H1 (cell line): ENCODE data around the gene ARCN1. TPM values are rescaled to one million over a fixed set of nuclear protein-coding genes. Genes with fewer than 3 reads are reported as not detected.

ENCODE experiments used
- CTCF ChIA-PET: fragments of 300-600 bp; sonication (Branson Sonifier 250); formaldehyde crosslinking; loops from one replicate; lab custom pipeline; 2021; ENCODE audit not compliant: partially characterized antibody; lab: Charles Lee
- POLR2A ChIA-PET: fragments of 300-600 bp; sonication (Branson Sonifier 250); formaldehyde crosslinking; loops from one replicate; lab custom pipeline; 2021; ENCODE audit warnings: inconsistent platforms; ENCODE audit not compliant: partially characterized antibody; lab: Charles Lee
- DNase-seq, 2 experiments: peaks; one replicate each; pipeline versions ENCODE4 v3.0.0 to v3.0.0-alpha.2; 2010 to 2022; ENCODE audit warnings: low spot score in 2 of 2, low read depth in 1 of 2, mixed read lengths in 1 of 2
- FAIRE-seq: peaks from 2 replicates; lab custom pipeline; 2011; peaks lifted over from hg19 to GRCh38; lab: Jason Lieb, UNC
- H2AFZ ChIP-seq: 2 replicates; pipeline ENCODE4 v1.8.1; 2012; ENCODE audit warnings: low read length, inconsistent platforms
- H2AK5ac ChIP-seq: 2 replicates; pipeline ENCODE4 v1.6.1; 2013; ENCODE audit warnings: low read depth, low read length
- H2BK120ac ChIP-seq: replicated peaks from 2 replicates; pipeline ENCODE3; 2013; ENCODE audit warnings: low read depth, low read length, inconsistent platforms
- H2BK12ac ChIP-seq: 2 replicates; pipeline ENCODE4 v1.6.1; 2013; ENCODE audit warnings: low read depth, low read length
- H2BK15ac ChIP-seq: 2 replicates; pipeline ENCODE4 v1.6.1; 2013; ENCODE audit warnings: low read length
- H2BK20ac ChIP-seq: 2 replicates; pipeline ENCODE4 v1.6.1; 2013; ENCODE audit warnings: low read length
- H2BK5ac ChIP-seq: 2 replicates; pipeline ENCODE4 v1.6.1; 2013; ENCODE audit warnings: low read depth, low read length
- H3K14ac ChIP-seq: 2 replicates; pipeline ENCODE4 v1.6.1; 2013; ENCODE audit warnings: inconsistent platforms; ENCODE audit not compliant: insufficient read length
- H3K18ac ChIP-seq: 2 replicates; pipeline ENCODE4 v1.6.1; 2013; ENCODE audit warnings: low read length; ENCODE audit errors: extremely low read depth
- H3K23ac ChIP-seq: 2 replicates; pipeline ENCODE4 v1.6.1; 2013; ENCODE audit warnings: inconsistent platforms; ENCODE audit not compliant: insufficient read length
- H3K23me2 ChIP-seq: 2 replicates; pipeline ENCODE4 v1.6.1; 2013; ENCODE audit warnings: low read depth, low read length
- H3K27ac ChIP-seq: 2 replicates; pipeline ENCODE4 v1.6.1; 2011; ENCODE audit warnings: low read depth, low read length, inconsistent platforms
- H3K27me3 ChIP-seq, 4 experiments: replicated peaks in 1 of 4; 1 replicate in 1 of 4; 2 replicates in 3 of 4; pipeline versions ENCODE4 v1.6.1 to v1.8.1; 2011 to 2013; ENCODE audit warnings: low read length in 3 of 4, mild to moderate bottlenecking in 3 of 4, inconsistent platforms in 2 of 4, mixed read lengths in 2 of 4, moderate library complexity in 1 of 4; ENCODE audit not compliant: control insufficient read depth in 3 of 4, insufficient read depth in 3 of 4; ENCODE audit errors: extremely low read depth in 1 of 4
- H3K36me3 ChIP-seq, 4 experiments: 2 replicates each; pipeline versions ENCODE4 v1.6.1 to v1.8.1; 2011 to 2013; ENCODE audit warnings: mild to moderate bottlenecking in 4 of 4, low read length in 3 of 4, moderate library complexity in 2 of 4, control low read depth in 1 of 4, inconsistent platforms in 1 of 4; ENCODE audit not compliant: insufficient read depth in 4 of 4, control insufficient read depth in 2 of 4
- H3K4ac ChIP-seq: replicated peaks from 2 replicates; pipeline ENCODE3; 2013; ENCODE audit warnings: low read length, low read depth, mixed read lengths, inconsistent platforms; ENCODE audit not compliant: insufficient read length
- H3K4me1 ChIP-seq, 4 experiments: replicated peaks in 1 of 4; 1 replicate in 1 of 4; 2 replicates in 3 of 4; pipeline versions ENCODE4 v1.6.1 to v1.8.1; 2011 to 2013; ENCODE audit warnings: low read length in 3 of 4, inconsistent platforms in 2 of 4, mixed read lengths in 1 of 4; ENCODE audit not compliant: insufficient read depth in 4 of 4, control insufficient read depth in 3 of 4
- H3K4me2 ChIP-seq, 2 experiments: 2 replicates each; pipeline versions ENCODE4 v1.6.1 to v1.8.1; 2011 to 2013; ENCODE audit warnings: low read depth in 2 of 2, low read length in 2 of 2, control low read depth in 1 of 2, inconsistent platforms in 1 of 2, mild to moderate bottlenecking in 1 of 2; ENCODE audit not compliant: insufficient read depth in 1 of 2
- H3K4me3 ChIP-seq, 4 experiments: fragments of 200-600, 300-600 bp in 1 of 4; sonication (generic), shearing (Covaris generic), sonication (Bioruptor Twin) in 1 of 4; 2 replicates each; pipeline versions ENCODE4 v1.5.1 to v1.8.1; 2011 to 2016; ENCODE audit warnings: low read length in 4 of 4, low read depth in 3 of 4, control low read depth in 2 of 4, inconsistent platforms in 2 of 4, mild to moderate bottlenecking in 2 of 4, mixed read lengths in 1 of 4, moderate library complexity in 1 of 4; ENCODE audit not compliant: insufficient read depth in 2 of 4; ENCODE audit errors: extremely low read depth in 1 of 4
- H3K56ac ChIP-seq: replicated peaks from 2 replicates; pipeline ENCODE3; 2013; ENCODE audit warnings: low read depth, mild to moderate bottlenecking, mixed read lengths, low read length, inconsistent platforms; ENCODE audit not compliant: insufficient read length
- H3K79me1 ChIP-seq: 2 replicates; pipeline ENCODE4 v1.6.1; 2013; ENCODE audit warnings: low read depth, low read length, control low read depth
- H3K79me2 ChIP-seq, 2 experiments: 2 replicates each; pipeline versions ENCODE4 v1.6.1 to v1.8.1; 2012 to 2013; ENCODE audit warnings: low read length in 2 of 2, mild to moderate bottlenecking in 2 of 2, inconsistent platforms in 1 of 2; ENCODE audit not compliant: insufficient read depth in 2 of 2, control insufficient read depth in 1 of 2
- H3K9ac ChIP-seq, 4 experiments: replicated peaks in 1 of 4; 1 replicate in 1 of 4; 2 replicates in 3 of 4; pipeline versions ENCODE4 v1.6.1 to v1.8.1; 2011 to 2013; ENCODE audit warnings: low read depth in 3 of 4, low read length in 3 of 4, control low read depth in 2 of 4, mild to moderate bottlenecking in 2 of 4, moderate library complexity in 2 of 4, inconsistent platforms in 1 of 4; ENCODE audit errors: extremely low read depth in 1 of 4
- H3K9me3 ChIP-seq, 2 experiments: 2 replicates each; pipeline versions ENCODE4 v1.6.1 to v1.8.1; 2012 to 2013; ENCODE audit warnings: mild to moderate bottlenecking in 2 of 2, moderate library complexity in 2 of 2, control low read depth in 1 of 2, inconsistent platforms in 1 of 2, low read depth in 1 of 2, low read length in 1 of 2, mixed read lengths in 1 of 2; ENCODE audit not compliant: insufficient read depth in 2 of 2
- H4K20me1 ChIP-seq, 2 experiments: replicated peaks in 1 of 2; 2 replicates each; pipeline versions ENCODE3 to v1.8.1; 2011 to 2013; ENCODE audit warnings: inconsistent platforms in 2 of 2, low read length in 2 of 2, mild to moderate bottlenecking in 1 of 2; ENCODE audit not compliant: insufficient read depth in 2 of 2, control insufficient read depth in 1 of 2
- H4K5ac ChIP-seq: 2 replicates; pipeline ENCODE4 v1.6.1; 2013; ENCODE audit warnings: low read length, low read depth, mixed read lengths, inconsistent platforms; ENCODE audit not compliant: insufficient read length
- H4K8ac ChIP-seq: 2 replicates; pipeline ENCODE4 v1.8.0; 2013; ENCODE audit warnings: mild to moderate bottlenecking, moderate library complexity, low read length, inconsistent platforms; ENCODE audit not compliant: insufficient read depth; ENCODE audit errors: extremely low read depth
- H4K91ac ChIP-seq: replicated peaks from 2 replicates; pipeline ENCODE3; 2013; ENCODE audit warnings: low read length, mixed read lengths, inconsistent platforms; ENCODE audit not compliant: insufficient read length
- BACH1 ChIP-seq: IDR thresholded peaks from 2 replicates; pipeline ENCODE4 v1.6.1; 2012; ENCODE audit warnings: low read length, improper control_type of control experiment
- CBX8 ChIP-seq: fragments of 300-800, 300-1000 bp; sonication (generic); IDR thresholded peaks from 2 replicates; pipeline ENCODE4 v1.7.1; 2016; ENCODE audit warnings: low read depth, low read length, borderline replicate concordance
- CEBPB ChIP-seq: IDR thresholded peaks from 2 replicates; pipeline ENCODE4 v1.6.1; 2012; ENCODE audit warnings: low read depth, low read length
- E2F6 ChIP-seq: IDR thresholded peaks from 2 replicates; pipeline ENCODE4 v1.6.1; 2012; ENCODE audit warnings: inconsistent platforms
- NRF1 ChIP-seq: IDR thresholded peaks from 2 replicates; pipeline ENCODE4 v1.6.1; 2011; ENCODE audit warnings: mild to moderate bottlenecking, low read depth, low read length, improper control_type of control experiment
- PHF8 ChIP-seq: fragments of 200-600 bp; sonication (generic); conservative IDR thresholded peaks from 2 replicates; pipeline ENCODE4 v1.7.1; 2012; ENCODE audit warnings: low read depth, mild to moderate bottlenecking, inconsistent platforms, low read length, moderate library complexity
- POU5F1 ChIP-seq: IDR thresholded peaks from 2 replicates; pipeline ENCODE4 v1.6.1; 2011; ENCODE audit warnings: low read depth, mild to moderate bottlenecking, low read length, moderate library complexity
- SAP30 ChIP-seq: fragments of 300-600 bp; sonication (generic); IDR thresholded peaks from 2 replicates; pipeline ENCODE4 v1.7.1; 2012; ENCODE audit warnings: low read length, moderate library complexity, mild to moderate bottlenecking, inconsistent platforms; ENCODE audit not compliant: insufficient read depth, insufficient replicate concordance
- SIRT6 ChIP-seq: IDR thresholded peaks from one replicate; pipeline ENCODE4 v1.7.1; 2012; ENCODE audit warnings: low read length, inconsistent platforms
- SP2 ChIP-seq: IDR thresholded peaks from 2 replicates; pipeline ENCODE4 v1.6.1; 2012; ENCODE audit warnings: mild to moderate bottlenecking, low read length, inconsistent platforms
- WGBS, 2 experiments: shearing (Covaris generic) in 1 of 2; methylation state at CpG; one replicate each; pipeline versions ENCODE4 v1.1.6 to v1.1.7; 2013 to 2015; ENCODE audit warnings: low lambda C conversion rate in 2 of 2, mixed read lengths in 2 of 2, inconsistent platforms in 1 of 2, low coverage in 1 of 2, missing lambda C conversion rate in 1 of 2; ENCODE audit not compliant: insufficient replicate concordance in 2 of 2, insufficient coverage in 1 of 2, insufficient read length in 1 of 2; ENCODE audit errors: extremely low coverage in 1 of 2, missing lambda C conversion rate in 1 of 2; 5-methylcytosine and 5-hydroxymethylcytosine counted together
- polyA plus RNA-seq, 7 experiments: library from polyadenylated mRNA; depleted of rRNA in 3 of 7; stranded (reverse) in 5 of 7; unstranded in 2 of 7; fragments of >200 nt in 5 of 7; fragments of 200-250 nt in 2 of 7; gene quantifications; 1 replicate in 5 of 7; 2 replicates in 1 of 7; 4 replicates in 1 of 7; pipeline versions ENCODE4 v1.2.1 to v1.2.3, GENCODE V29; 2011 to 2013; ENCODE audit warnings: missing spikeins in 2 of 7, mixed read lengths in 2 of 7
- total RNA-seq: library from RNA; stranded (reverse); fragmentation: NEBNext Ultra II Directional; extraction: Animal tissue kit (Norgen Biotek cat#: 25700); gene quantifications from 2 replicates; pipeline ENCODE4 v1.2.1, GENCODE V29; 2021

Gene ARCN1
- total and polyA plus RNA-seq, 2 of the 8 experiments (the other 6 are each of a cell fraction or from before 2014, with no cell fraction given), result 132 to 146 TPM

- no peak overlapping the region for H2BK20ac ChIP-seq
- H3K4me3 ChIP-seq, result no peak overlapping the region
- no peak overlapping the region for H3K56ac ChIP-seq
- no peak overlapping the region for H3K18ac ChIP-seq
- FAIRE-seq, result no peak
- DNase-seq, result no peak
- H3K79me2 ChIP-seq, result peaks cover 4 to 11% of the 10 kb centered on the region in 2 experiments; a peak in 1 of 4 replicates
- no peaks in the 10 kb centered on the region for H3K27me3 ChIP-seq
- CTCF ChIA-PET, result interaction anchor here (0.9 to 10.4 kb wide), 6 partner anchors 8 to 34 kb away, joined by 3 to 155 read pairs (median 12); partner anchors contain the start of gene PHLDB1
- no peak overlapping the region for H3K14ac ChIP-seq
- H3K9ac ChIP-seq, result no peak overlapping the region
- no peak overlapping the region for H2AK5ac ChIP-seq
- POLR2A ChIA-PET, result interaction anchor here (0.6 to 28.7 kb wide), 5 partner anchors 8 to 164 kb away, joined by 3 to 574 read pairs (median 3); partner anchors contain the start of gene PHLDB1
- H2AFZ ChIP-seq, result no peak overlapping the region
- no peak overlapping the region for H2BK12ac ChIP-seq
- WGBS, 2 experiments, result 93% methylated on average over 20 of the region's 20 CpGs; no CpG with 5 or more reads in 1 of the 2 experiments
- H3K79me1 ChIP-seq, result peaks cover 11% of the 10 kb centered on the region
- H3K23ac ChIP-seq, result no peak overlapping the region
- H4K5ac ChIP-seq, result no peak overlapping the region
- H2BK5ac ChIP-seq, result no peak overlapping the region
- no peak for TF ChIP-seq BACH1
- no peak for TF ChIP-seq SP2
- no peak for TF ChIP-seq CEBPB
- TF ChIP-seq PHF8, result no peak
- no peak for TF ChIP-seq SIRT6
- TF ChIP-seq POU5F1, result no peak
- TF ChIP-seq NRF1, result no peak
- TF ChIP-seq SAP30, result no peak
- TF ChIP-seq E2F6, result no peak
- no peak for TF ChIP-seq CBX8
- TF ChIP-seq, all 59 proteins: peak for 0
- Histone ChIP-seq H3K23me2 (0 out of 2 replicates have a peak, but pooled peaks cover 3% of the 10 kb centered on the region), H3K36me3 (peaks cover 12 to 41% (median 29%) of the 10 kb centered on the region in 4 experiments), H2BK120ac (no peak overlapping the region), H4K8ac (no peak overlapping the region), H3K4me2 (no peak overlapping the region), H4K20me1 (peaks cover 0 to 17% of the 10 kb centered on the region in 2 experiments), H3K4ac (no peak overlapping the region), H2BK15ac (no peak overlapping the region), H3K9me3 (no peaks in the 10 kb centered on the region), H4K91ac (no peak overlapping the region), H3K4me1 (peaks cover 0 to 4% (median 2%) of the 10 kb centered on the region in 4 experiments; a peak in 3 of 7 replicates), H3K27ac (no peak overlapping the region)
These were observed 55.8 kb downstream of the ARCN1 start for GRCh38 chr11:118628031-118628430.
